Activated naive CD4-positive, alpha-beta T cell treated with anti-CD3 and anti-CD28 coated beads for 36 hours (primary cell): ENCODE data around the gene LRRC37A2. TPM values are rescaled to one million over a fixed set of nuclear protein-coding genes. Genes with fewer than 3 reads are reported as not detected.

Source experiments
- total RNA-seq, 2 experiments: library from RNA; stranded (reverse); gene quantifications; one replicate each; pipeline ENCODE4 v1.2.3, GENCODE V29; 2021

The LRRC37A2 gene
- total RNA-seq, 2 experiments from 2014 or later = 10.8 to 12.2 TPM

Other genes with a start within 250 kb of the LRRC37A2 start
- 1 to 10 TPM; 2.4 to 3.5 TPM for gene LRRC37A, start 217.3 kb upstream of the LRRC37A2 start, total RNA-seq
- gene ARL17B, start 150.7 kb upstream of the LRRC37A2 start, total RNA-seq = 10 to 100 TPM; 21.6 to 23.9 TPM
- gene ARL17A, start 67.2 kb downstream of the LRRC37A2 start, total RNA-seq = 10 to 100 TPM; 17.0 to 17.6 TPM
- gene NSF, start 78.2 kb downstream of the LRRC37A2 start, total RNA-seq = 10 to 100 TPM; 23.8 to 24.3 TPM